Activated gamma-delta T cell (primary cell): ENCODE measurements around the gene CRKL.
"Not testable (repeated sequence)": the region's sequence is repeated elsewhere in the genome, so short reads cannot be mapped to it uniquely, and the experiment has no call there.

ENCODE experiments used
- DNase-seq: peaks from one replicate; lab custom pipeline; 2025; lab: John Stamatoyannopoulos, UW
- total RNA-seq, 2 donors: gene quantifications; one replicate each; lab custom pipeline; 2026; lab: John Stamatoyannopoulos, UW

The CRKL gene
- 177 to 188 reads per million in 2 donors for total RNA-seq

GRCh38 chr22:20916916-20917810 is at the start of gene CRKL:
Gene CRKL (plus strand): TSS chr22:20917407. CDS start chr22:20917935, 528 bp downstream.
- peak; percentile 96 for DNase-seq

- DNase-seq = no peak
Observed at GRCh38 chr22:20868025-20868962, 48.9 kb upstream of the CRKL start.

- DNase-seq = no peak
Observed at GRCh38 chr22:20869234-20869633, 48.0 kb upstream of the CRKL start.

- DNase-seq = no peak
Observed at GRCh38 chr22:20873214-20873613, 44.0 kb upstream of the CRKL start.

- no peak for DNase-seq
Observed at GRCh38 chr22:20875296-20875695, 41.9 kb upstream of the CRKL start.

GRCh38 chr22:20877715-20878114 is 39.5 kb upstream of the CRKL start:
- no peak for DNase-seq

- no peak for DNase-seq
Observed at GRCh38 chr22:20881231-20881630, 36.0 kb upstream of the CRKL start.

- no peak for DNase-seq
Observed at GRCh38 chr22:20881869-20882815, 35.1 kb upstream of the CRKL start.

- no peak for DNase-seq
Observed at GRCh38 chr22:20882855-20883254, 34.4 kb upstream of the CRKL start.

GRCh38 chr22:20884454-20884853 is 32.8 kb upstream of the CRKL start:
- DNase-seq = no peak

- no peak for DNase-seq
Observed at GRCh38 chr22:20885017-20885556, 32.1 kb upstream of the CRKL start.

- DNase-seq = no peak
Observed at GRCh38 chr22:20885557-20886323, 31.5 kb upstream of the CRKL start.

- DNase-seq = no peak
Observed at GRCh38 chr22:20887375-20887774, 29.8 kb upstream of the CRKL start.

GRCh38 chr22:20889025-20889704 is 28.0 kb upstream of the CRKL start:
- no peak for DNase-seq

- DNase-seq = no peak
Observed at GRCh38 chr22:20889904-20890540, 27.2 kb upstream of the CRKL start.

- no peak for DNase-seq
Observed at GRCh38 chr22:20890975-20891374, 26.2 kb upstream of the CRKL start.

GRCh38 chr22:20897737-20898136 is 19.5 kb upstream of the CRKL start:
- DNase-seq = not testable (repeated sequence)

GRCh38 chr22:20899827-20900423 is 17.3 kb upstream of the CRKL start:
- no peak for DNase-seq
